Type B pancreatic cell (in vitro differentiated cells): ENCODE results near the gene AKAP9. TPM values are rescaled to one million over a fixed set of nuclear protein-coding genes. Genes with fewer than 3 reads are reported as not detected.
"Not testable (repeated sequence)": the region's sequence is repeated elsewhere in the genome, so short reads cannot be mapped to it uniquely, and the experiment has no call there.

Source experiments
- DNase-seq: peaks from one replicate; pipeline ENCODE4 v3.0.0; 2021; ENCODE audit warnings: mixed read lengths; ENCODE audit not compliant: unreplicated experiment; ENCODE audit errors: extremely low spot score
- H3K27ac Mint-ChIP-seq: 2 replicates; pipeline ENCODE4 v1.8.0; 2021; ENCODE audit warnings: mild to moderate bottlenecking, mixed read lengths
- H3K27me3 Mint-ChIP-seq: 2 replicates; pipeline ENCODE4 v1.8.0; 2021; ENCODE audit warnings: mixed read lengths
- H3K36me3 Mint-ChIP-seq: 2 replicates; pipeline ENCODE4 v1.8.0; 2021; ENCODE audit warnings: mixed read lengths
- H3K4me1 Mint-ChIP-seq: one replicate; pipeline ENCODE4 v1.8.0; 2021; ENCODE audit warnings: mixed read lengths; ENCODE audit not compliant: unreplicated experiment
- H3K4me3 Mint-ChIP-seq: 2 replicates; pipeline ENCODE4 v1.8.0; 2021; ENCODE audit warnings: mild to moderate bottlenecking, mixed read lengths
- H3K9me3 Mint-ChIP-seq: 2 replicates; pipeline ENCODE4 v1.8.0; 2021; ENCODE audit warnings: mixed read lengths
- total RNA-seq: library from RNA; stranded (reverse); gene quantifications from 2 replicates; pipeline ENCODE4 v1.2.1, GENCODE V29; 2021; ENCODE audit warnings: low replicate concordance
- TF ChIP-seq, protein P1 (sequence below): fragments of 200-600 bp; sonication (generic); conservative IDR thresholded peaks from 2 replicates; pipeline ENCODE4 v1.5.0; 2021; ENCODE audit warnings: antibody characterized with exemption, mild to moderate bottlenecking

Gene AKAP9
- total RNA-seq, 1 donor from 2014 or later: 63.1 TPM

DNA sequence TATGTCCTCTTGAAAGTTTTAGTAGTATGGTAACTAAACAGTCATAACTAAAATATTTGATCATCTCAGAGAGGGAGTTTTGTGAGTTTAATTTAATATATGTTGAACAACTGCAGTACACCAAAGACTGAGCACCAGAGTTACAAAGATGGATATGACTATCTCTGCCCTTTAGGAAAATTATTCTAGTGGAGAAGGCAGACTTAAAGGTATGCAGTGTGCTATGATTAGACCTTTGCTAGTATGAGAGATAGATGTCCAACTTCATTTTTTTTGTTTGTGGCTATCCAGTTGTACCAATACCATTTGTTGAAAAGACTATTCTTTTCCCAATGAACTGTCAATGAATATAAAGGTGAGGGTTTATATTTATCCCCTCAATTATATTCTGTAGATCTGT is 33.4 kb downstream of the AKAP9 start:
- TF ChIP-seq, protein P1, sequence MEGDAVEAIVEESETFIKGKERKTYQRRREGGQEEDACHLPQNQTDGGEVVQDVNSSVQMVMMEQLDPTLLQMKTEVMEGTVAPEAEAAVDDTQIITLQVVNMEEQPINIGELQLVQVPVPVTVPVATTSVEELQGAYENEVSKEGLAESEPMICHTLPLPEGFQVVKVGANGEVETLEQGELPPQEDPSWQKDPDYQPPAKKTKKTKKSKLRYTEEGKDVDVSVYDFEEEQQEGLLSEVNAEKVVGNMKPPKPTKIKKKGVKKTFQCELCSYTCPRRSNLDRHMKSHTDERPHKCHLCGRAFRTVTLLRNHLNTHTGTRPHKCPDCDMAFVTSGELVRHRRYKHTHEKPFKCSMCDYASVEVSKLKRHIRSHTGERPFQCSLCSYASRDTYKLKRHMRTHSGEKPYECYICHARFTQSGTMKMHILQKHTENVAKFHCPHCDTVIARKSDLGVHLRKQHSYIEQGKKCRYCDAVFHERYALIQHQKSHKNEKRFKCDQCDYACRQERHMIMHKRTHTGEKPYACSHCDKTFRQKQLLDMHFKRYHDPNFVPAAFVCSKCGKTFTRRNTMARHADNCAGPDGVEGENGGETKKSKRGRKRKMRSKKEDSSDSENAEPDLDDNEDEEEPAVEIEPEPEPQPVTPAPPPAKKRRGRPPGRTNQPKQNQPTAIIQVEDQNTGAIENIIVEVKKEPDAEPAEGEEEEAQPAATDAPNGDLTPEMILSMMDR: no peak
- H3K9me3 Mint-ChIP-seq: no peaks in the 10 kb centered on the region
- H3K36me3 Mint-ChIP-seq: peaks cover 19% of the 10 kb centered on the region
- H3K4me1 Mint-ChIP-seq: peaks cover 6% of the 10 kb centered on the region
- no peak overlapping the region for H3K27ac Mint-ChIP-seq
- H3K4me3 Mint-ChIP-seq: no peak overlapping the region
- H3K27me3 Mint-ChIP-seq: no peaks in the 10 kb centered on the region
- no peak for DNase-seq

DNA sequence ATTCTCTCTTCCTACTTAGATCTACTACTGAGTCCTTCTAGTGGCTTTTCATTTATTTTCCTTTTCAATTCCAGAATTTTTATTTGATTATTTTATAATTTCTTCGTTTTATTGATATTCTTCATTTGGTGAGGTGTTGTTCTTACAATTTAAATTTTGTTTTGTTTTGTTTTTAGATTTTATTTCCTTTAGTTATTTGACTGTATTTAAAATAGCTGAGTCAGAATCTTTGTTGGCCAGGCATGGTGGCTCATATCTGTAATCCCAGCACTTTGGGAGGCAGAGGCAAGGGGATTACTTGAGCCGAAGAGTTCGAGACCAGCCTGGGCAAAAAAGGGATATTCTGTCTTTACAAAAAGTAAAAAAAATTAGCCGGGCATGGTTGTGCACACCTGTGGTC is 36.1 kb downstream of the AKAP9 start:
- H3K4me3 Mint-ChIP-seq: no peak overlapping the region
- H3K4me1 Mint-ChIP-seq: no peaks in the 10 kb centered on the region
- TF ChIP-seq, protein P1: no peak
- no peaks in the 10 kb centered on the region for H3K27me3 Mint-ChIP-seq
- no peak overlapping the region for H3K27ac Mint-ChIP-seq
- no peak for DNase-seq
- H3K9me3 Mint-ChIP-seq: no peaks in the 10 kb centered on the region
- peaks cover 23% of the 10 kb centered on the region for H3K36me3 Mint-ChIP-seq

DNA sequence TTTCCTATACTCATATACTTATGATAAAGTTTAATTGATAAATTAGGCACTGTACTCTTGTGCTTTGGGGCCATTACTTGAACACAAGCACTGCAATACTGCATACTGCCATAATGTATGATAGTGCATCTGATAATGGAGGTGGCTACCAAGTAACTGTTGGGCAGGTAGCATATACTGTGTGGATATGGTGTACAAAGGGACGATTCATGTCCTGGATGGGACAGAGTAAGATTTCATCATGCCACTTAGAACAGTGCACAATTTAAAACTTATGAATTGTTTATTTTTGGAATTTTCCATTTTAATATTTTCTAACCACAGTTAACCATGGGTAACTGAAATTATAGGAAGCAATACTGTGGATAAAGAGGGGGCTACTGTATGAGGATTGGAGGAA is 38.9 kb downstream of the AKAP9 start:
- no peak for DNase-seq
- no peak overlapping the region for H3K4me3 Mint-ChIP-seq
- H3K27me3 Mint-ChIP-seq: no peaks in the 10 kb centered on the region
- no peak overlapping the region for H3K27ac Mint-ChIP-seq
- H3K9me3 Mint-ChIP-seq: no peaks in the 10 kb centered on the region
- H3K4me1 Mint-ChIP-seq: no peaks in the 10 kb centered on the region
- H3K36me3 Mint-ChIP-seq: peaks cover 40% of the 10 kb centered on the region
- TF ChIP-seq, protein P1: no peak

DNA sequence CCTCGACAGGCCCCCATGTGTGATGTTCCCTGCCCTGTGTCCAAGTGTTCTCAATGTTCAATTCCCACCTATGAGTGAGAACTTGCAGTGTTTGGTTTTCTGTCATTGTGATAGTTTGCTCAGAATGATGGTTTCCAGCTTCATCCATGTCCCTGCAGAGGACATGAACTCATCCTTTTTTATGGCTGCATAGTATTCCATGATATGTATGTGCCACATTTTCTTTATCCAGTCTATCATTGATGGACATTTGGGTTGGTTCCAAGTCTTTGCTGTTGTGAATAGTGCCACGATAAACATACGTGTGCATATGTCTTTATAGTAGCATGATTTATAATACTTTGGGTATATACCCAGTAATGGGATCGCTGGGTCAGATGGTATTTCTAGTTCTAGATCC is 41.7 kb downstream of the AKAP9 start:
- not testable (repeated sequence) for H3K27me3 Mint-ChIP-seq, H3K9me3 Mint-ChIP-seq, H3K4me3 Mint-ChIP-seq, DNase-seq, H3K27ac Mint-ChIP-seq, H3K4me1 Mint-ChIP-seq
- H3K36me3 Mint-ChIP-seq: peaks cover 44% of the 10 kb centered on the region

DNA sequence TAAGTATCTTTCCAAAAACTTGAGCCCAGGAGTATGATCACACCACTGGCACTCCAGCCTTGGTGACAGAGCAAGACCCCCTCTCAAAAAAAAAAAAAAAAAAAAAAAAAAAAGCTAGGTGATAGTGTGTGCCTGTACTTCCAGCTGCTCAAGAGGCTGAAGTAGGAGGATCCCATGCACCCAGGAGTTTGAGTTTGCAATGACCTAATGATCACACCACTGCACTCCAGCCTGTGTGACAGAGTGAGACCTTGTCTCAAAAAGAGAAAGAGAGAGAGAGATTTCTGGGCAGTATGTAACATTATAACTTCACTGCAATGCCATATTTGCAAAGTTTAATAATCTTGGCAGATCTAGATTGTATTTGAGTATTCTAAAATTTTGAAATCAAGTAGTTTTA is 47.6 kb downstream of the AKAP9 start:
- TF ChIP-seq, protein P1: no peak
- no peaks in the 10 kb centered on the region for H3K27me3 Mint-ChIP-seq
- peaks cover 31% of the 10 kb centered on the region for H3K36me3 Mint-ChIP-seq
- no peak overlapping the region for H3K4me3 Mint-ChIP-seq
- no peaks in the 10 kb centered on the region for H3K4me1 Mint-ChIP-seq
- no peak overlapping the region for H3K27ac Mint-ChIP-seq
- H3K9me3 Mint-ChIP-seq: no peaks in the 10 kb centered on the region
- no peak for DNase-seq

DNA sequence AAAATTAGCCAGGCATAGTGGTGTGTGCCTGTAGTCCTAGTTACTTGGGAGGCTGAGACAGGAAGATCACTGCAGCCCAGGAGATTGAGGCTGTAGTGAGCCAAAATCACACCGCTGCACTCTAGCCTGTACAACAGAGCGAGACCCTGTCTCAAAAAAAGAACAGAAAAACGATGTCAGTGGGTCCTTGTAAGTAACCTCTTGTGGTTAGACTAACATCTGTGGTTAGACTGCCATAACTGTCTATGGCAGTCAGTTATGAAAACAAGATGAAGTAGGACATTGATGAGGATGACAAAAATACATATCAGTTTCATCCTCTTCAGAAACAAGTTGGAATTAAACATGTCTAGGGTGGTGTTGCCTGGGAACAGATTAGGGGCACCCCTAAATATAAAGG is 53.3 kb downstream of the AKAP9 start:
- TF ChIP-seq, protein P1: no peak
- no peaks in the 10 kb centered on the region for H3K4me1 Mint-ChIP-seq
- H3K9me3 Mint-ChIP-seq: no peaks in the 10 kb centered on the region
- no peaks in the 10 kb centered on the region for H3K27me3 Mint-ChIP-seq
- no peak for DNase-seq
- H3K27ac Mint-ChIP-seq: no peak overlapping the region
- peaks cover 23% of the 10 kb centered on the region for H3K36me3 Mint-ChIP-seq
- H3K4me3 Mint-ChIP-seq: no peak overlapping the region
